K562 (cell line): ENCODE measurements around the gene ARHGAP4. TPM values are rescaled to one million over a fixed set of nuclear protein-coding genes. Genes with fewer than 3 reads are reported as not detected.

ENCODE experiments used
- CEBPB ChIP-seq: fragments of 450-650 bp; IDR thresholded peaks from 2 replicates; pipeline ENCODE4 v1.6.1; 2016; ENCODE audit warnings: missing genetic modification characterization, missing compliant biosample characterization
- HNRNPL ChIP-seq: fragments of 200-400 bp; formaldehyde crosslinking; IDR thresholded peaks from 2 replicates; pipeline ENCODE4 v1.6.1; 2017; ENCODE audit warnings: low read depth, mild to moderate bottlenecking, low read length
- ILK ChIP-seq: fragments of 450-650 bp; IDR thresholded peaks from 2 replicates; pipeline ENCODE4 v1.6.1; 2016; ENCODE audit warnings: missing genetic modification characterization, low read depth, mild to moderate bottlenecking, missing compliant biosample characterization, moderate library complexity, borderline replicate concordance
- NCOA2 ChIP-seq, 2 experiments: fragments of 450-650 bp; IDR thresholded peaks; 2 replicates each; pipeline ENCODE4 v1.6.1; 2018; ENCODE audit warnings: mild to moderate bottlenecking in 2 of 2, moderate library complexity in 1 of 2; ENCODE audit not compliant: partially characterized antibody in 2 of 2
- NFE2L1 ChIP-seq: fragments of 450-650 bp; IDR thresholded peaks from 2 replicates; pipeline ENCODE4 v1.6.1; 2016; ENCODE audit warnings: missing genetic modification characterization, low read depth, mild to moderate bottlenecking, missing compliant biosample characterization, moderate library complexity, borderline replicate concordance
- TAF1 ChIP-seq: IDR thresholded peaks from 2 replicates; pipeline ENCODE4 v1.6.1; 2011; ENCODE audit warnings: mild to moderate bottlenecking, low read length, moderate library complexity; ENCODE audit not compliant: insufficient read depth, control insufficient read depth, severe bottlenecking; ENCODE audit errors: extremely low read depth
- ZKSCAN1 ChIP-seq: fragments of 150-350 bp; IDR thresholded peaks from 2 replicates; pipeline ENCODE4 v1.6.1; 2016; ENCODE audit warnings: low read depth, low read length
- ZNF143 ChIP-seq: sonication (generic); formaldehyde crosslinking; IDR thresholded peaks from 2 replicates; pipeline ENCODE4 v1.9.0; 2022; ENCODE audit warnings: mild to moderate bottlenecking, missing genetic modification reagents
- ZNF263 ChIP-seq: sonication (generic); formaldehyde crosslinking; IDR thresholded peaks from 2 replicates; pipeline ENCODE4 v1.8.0; 2022; ENCODE audit warnings: mild to moderate bottlenecking, missing genetic modification reagents, borderline replicate concordance
- polyA plus RNA-seq, 8 experiments: library from polyadenylated mRNA; depleted of rRNA in 4 of 8; stranded (reverse) in 5 of 8; unstranded in 3 of 8; fragments of >200 nt; fragmentation: Nextera tagmentation in 2 of 8; fragmentation: Illumina TruSeq in 1 of 8; extraction: Ambion mirVana in 2 of 8; extraction: Trizol in 1 of 8; gene quantifications; 2 replicates each; pipeline versions ENCODE4 v1.2.1 to v1.2.3, GENCODE V29; 2011 to 2014; ENCODE audit warnings: inconsistent platforms in 1 of 8, missing spikeins in 1 of 8
- total RNA-seq, 7 experiments: library from RNA; depleted of rRNA in 6 of 7; stranded (reverse); fragments of >200 nt in 6 of 7; fragmentation: Illumina TruSeq in 2 of 7; extraction: Trizol in 2 of 7; gene quantifications; 2 replicates each; pipeline versions ENCODE4 v1.2.1 to v1.2.3, GENCODE V29; 2011 to 2021; ENCODE audit warnings: low replicate concordance in 1 of 7
- TF ChIP-seq, protein P1 (sequence below): fragments of 450-650 bp; IDR thresholded peaks from 2 replicates; pipeline ENCODE4 v1.6.1; 2016; ENCODE audit warnings: mild to moderate bottlenecking, moderate library complexity
- TF ChIP-seq, protein P2 (sequence below): fragments of 250-450 bp; sonication (Bioruptor Pico); IDR thresholded peaks from 2 replicates; pipeline ENCODE4 v1.8.0; 2021; ENCODE audit warnings: mild to moderate bottlenecking, moderate library complexity
- TF ChIP-seq, protein P3 (sequence below): IDR thresholded peaks from 2 replicates; pipeline ENCODE4 v1.6.1; 2012; ENCODE audit warnings: low read depth, low read length, improper control_type of control experiment, borderline replicate concordance

ARHGAP4 gene
- total and polyA plus RNA-seq, 9 of the 15 experiments (the other 6 are each of a cell fraction or from before 2014, with no cell fraction given) = 0.30 to 81.8 (median 13.5) TPM

- TF ChIP-seq, protein P1, sequence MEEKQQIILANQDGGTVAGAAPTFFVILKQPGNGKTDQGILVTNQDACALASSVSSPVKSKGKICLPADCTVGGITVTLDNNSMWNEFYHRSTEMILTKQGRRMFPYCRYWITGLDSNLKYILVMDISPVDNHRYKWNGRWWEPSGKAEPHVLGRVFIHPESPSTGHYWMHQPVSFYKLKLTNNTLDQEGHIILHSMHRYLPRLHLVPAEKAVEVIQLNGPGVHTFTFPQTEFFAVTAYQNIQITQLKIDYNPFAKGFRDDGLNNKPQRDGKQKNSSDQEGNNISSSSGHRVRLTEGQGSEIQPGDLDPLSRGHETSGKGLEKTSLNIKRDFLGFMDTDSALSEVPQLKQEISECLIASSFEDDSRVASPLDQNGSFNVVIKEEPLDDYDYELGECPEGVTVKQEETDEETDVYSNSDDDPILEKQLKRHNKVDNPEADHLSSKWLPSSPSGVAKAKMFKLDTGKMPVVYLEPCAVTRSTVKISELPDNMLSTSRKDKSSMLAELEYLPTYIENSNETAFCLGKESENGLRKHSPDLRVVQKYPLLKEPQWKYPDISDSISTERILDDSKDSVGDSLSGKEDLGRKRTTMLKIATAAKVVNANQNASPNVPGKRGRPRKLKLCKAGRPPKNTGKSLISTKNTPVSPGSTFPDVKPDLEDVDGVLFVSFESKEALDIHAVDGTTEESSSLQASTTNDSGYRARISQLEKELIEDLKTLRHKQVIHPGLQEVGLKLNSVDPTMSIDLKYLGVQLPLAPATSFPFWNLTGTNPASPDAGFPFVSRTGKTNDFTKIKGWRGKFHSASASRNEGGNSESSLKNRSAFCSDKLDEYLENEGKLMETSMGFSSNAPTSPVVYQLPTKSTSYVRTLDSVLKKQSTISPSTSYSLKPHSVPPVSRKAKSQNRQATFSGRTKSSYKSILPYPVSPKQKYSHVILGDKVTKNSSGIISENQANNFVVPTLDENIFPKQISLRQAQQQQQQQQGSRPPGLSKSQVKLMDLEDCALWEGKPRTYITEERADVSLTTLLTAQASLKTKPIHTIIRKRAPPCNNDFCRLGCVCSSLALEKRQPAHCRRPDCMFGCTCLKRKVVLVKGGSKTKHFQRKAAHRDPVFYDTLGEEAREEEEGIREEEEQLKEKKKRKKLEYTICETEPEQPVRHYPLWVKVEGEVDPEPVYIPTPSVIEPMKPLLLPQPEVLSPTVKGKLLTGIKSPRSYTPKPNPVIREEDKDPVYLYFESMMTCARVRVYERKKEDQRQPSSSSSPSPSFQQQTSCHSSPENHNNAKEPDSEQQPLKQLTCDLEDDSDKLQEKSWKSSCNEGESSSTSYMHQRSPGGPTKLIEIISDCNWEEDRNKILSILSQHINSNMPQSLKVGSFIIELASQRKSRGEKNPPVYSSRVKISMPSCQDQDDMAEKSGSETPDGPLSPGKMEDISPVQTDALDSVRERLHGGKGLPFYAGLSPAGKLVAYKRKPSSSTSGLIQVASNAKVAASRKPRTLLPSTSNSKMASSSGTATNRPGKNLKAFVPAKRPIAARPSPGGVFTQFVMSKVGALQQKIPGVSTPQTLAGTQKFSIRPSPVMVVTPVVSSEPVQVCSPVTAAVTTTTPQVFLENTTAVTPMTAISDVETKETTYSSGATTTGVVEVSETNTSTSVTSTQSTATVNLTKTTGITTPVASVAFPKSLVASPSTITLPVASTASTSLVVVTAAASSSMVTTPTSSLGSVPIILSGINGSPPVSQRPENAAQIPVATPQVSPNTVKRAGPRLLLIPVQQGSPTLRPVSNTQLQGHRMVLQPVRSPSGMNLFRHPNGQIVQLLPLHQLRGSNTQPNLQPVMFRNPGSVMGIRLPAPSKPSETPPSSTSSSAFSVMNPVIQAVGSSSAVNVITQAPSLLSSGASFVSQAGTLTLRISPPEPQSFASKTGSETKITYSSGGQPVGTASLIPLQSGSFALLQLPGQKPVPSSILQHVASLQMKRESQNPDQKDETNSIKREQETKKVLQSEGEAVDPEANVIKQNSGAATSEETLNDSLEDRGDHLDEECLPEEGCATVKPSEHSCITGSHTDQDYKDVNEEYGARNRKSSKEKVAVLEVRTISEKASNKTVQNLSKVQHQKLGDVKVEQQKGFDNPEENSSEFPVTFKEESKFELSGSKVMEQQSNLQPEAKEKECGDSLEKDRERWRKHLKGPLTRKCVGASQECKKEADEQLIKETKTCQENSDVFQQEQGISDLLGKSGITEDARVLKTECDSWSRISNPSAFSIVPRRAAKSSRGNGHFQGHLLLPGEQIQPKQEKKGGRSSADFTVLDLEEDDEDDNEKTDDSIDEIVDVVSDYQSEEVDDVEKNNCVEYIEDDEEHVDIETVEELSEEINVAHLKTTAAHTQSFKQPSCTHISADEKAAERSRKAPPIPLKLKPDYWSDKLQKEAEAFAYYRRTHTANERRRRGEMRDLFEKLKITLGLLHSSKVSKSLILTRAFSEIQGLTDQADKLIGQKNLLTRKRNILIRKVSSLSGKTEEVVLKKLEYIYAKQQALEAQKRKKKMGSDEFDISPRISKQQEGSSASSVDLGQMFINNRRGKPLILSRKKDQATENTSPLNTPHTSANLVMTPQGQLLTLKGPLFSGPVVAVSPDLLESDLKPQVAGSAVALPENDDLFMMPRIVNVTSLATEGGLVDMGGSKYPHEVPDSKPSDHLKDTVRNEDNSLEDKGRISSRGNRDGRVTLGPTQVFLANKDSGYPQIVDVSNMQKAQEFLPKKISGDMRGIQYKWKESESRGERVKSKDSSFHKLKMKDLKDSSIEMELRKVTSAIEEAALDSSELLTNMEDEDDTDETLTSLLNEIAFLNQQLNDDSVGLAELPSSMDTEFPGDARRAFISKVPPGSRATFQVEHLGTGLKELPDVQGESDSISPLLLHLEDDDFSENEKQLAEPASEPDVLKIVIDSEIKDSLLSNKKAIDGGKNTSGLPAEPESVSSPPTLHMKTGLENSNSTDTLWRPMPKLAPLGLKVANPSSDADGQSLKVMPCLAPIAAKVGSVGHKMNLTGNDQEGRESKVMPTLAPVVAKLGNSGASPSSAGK = no peak
- TF ChIP-seq ILK (tag) (no peak), ZNF143 (peak; percentile 62; the same call in 1 of the 2 replicates), NCOA2 (IDR thresholded peaks at IDR 0.05; ENCODE audit: partially characterized antibody in 2 of 2) (no peak), ZNF263 (peak; percentile 94), TAF1 (no peak), ZKSCAN1 (no peak), HNRNPL (no peak), NFE2L1 (tag) (no peak), CEBPB (no peak)
- TF ChIP-seq, protein P2, sequence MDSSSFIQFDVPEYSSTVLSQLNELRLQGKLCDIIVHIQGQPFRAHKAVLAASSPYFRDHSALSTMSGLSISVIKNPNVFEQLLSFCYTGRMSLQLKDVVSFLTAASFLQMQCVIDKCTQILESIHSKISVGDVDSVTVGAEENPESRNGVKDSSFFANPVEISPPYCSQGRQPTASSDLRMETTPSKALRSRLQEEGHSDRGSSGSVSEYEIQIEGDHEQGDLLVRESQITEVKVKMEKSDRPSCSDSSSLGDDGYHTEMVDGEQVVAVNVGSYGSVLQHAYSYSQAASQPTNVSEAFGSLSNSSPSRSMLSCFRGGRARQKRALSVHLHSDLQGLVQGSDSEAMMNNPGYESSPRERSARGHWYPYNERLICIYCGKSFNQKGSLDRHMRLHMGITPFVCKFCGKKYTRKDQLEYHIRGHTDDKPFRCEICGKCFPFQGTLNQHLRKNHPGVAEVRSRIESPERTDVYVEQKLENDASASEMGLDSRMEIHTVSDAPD (CRISPR knock-in tag) = no peak
- TF ChIP-seq, protein P3, sequence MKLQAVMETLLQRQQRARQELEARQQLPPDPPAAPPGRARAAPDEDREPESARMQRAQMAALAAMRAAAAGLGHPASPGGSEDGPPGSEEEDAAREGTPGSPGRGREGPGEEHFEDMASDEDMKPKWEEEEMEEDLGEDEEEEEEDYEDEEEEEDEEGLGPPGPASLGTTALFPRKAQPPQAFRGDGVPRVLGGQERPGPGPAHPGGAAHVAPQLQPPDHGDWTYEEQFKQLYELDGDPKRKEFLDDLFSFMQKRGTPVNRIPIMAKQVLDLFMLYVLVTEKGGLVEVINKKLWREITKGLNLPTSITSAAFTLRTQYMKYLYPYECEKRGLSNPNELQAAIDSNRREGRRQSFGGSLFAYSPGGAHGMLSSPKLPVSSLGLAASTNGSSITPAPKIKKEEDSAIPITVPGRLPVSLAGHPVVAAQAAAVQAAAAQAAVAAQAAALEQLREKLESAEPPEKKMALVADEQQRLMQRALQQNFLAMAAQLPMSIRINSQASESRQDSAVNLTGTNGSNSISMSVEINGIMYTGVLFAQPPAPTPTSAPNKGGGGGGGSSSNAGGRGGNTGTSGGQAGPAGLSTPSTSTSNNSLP = no peak
These were observed 50.5 kb downstream of the ARHGAP4 start (continued) for GRCh38 chrX:153875391-153876111.
